Natural killer cell (primary cell): ENCODE data around the gene CREG1. TPM values are rescaled to one million over a fixed set of nuclear protein-coding genes. Genes with fewer than 3 reads are reported as not detected.

Experiments used
- ATAC-seq, 3 donors: fragments of 150-1000 bp in 2 of 3; fragments of 200-7000 bp in 1 of 3; cut with Tn5 transposase; 1 replicate in 1 of 3; 2 replicates in 2 of 3; pipeline ENCODE4 v1.10.0; 2021; ENCODE audit warnings: mild to moderate bottlenecking in 2 of 3, moderate library complexity in 2 of 3
- DNase-seq, 2 donors: peaks; one replicate each; pipeline versions ENCODE4 v3.0.0 to v3.0.0-alpha.2; 2013 to 2021; ENCODE audit warnings: mixed read lengths in 1 of 2
- H3K27ac ChIP-seq: one replicate; pipeline ENCODE4 v1.5.1; 2013; ENCODE audit warnings: mild to moderate bottlenecking, low read length
- H3K27me3 ChIP-seq: one replicate; pipeline ENCODE4 v1.6.1; 2013; ENCODE audit warnings: low read length; ENCODE audit not compliant: control insufficient read depth, insufficient read depth
- H3K36me3 ChIP-seq: one replicate; pipeline ENCODE4 v1.6.1; 2013; ENCODE audit warnings: low read length; ENCODE audit not compliant: control insufficient read depth, insufficient read depth
- H3K4me1 ChIP-seq: one replicate; pipeline ENCODE4 v1.6.1; 2013; ENCODE audit warnings: low read length; ENCODE audit not compliant: control insufficient read depth, insufficient read depth
- H3K4me3 ChIP-seq: one replicate; pipeline ENCODE4 v1.5.1; 2013; ENCODE audit warnings: low read length
- H3K9me3 ChIP-seq: one replicate; pipeline ENCODE4 v1.6.1; 2013; ENCODE audit warnings: low read length; ENCODE audit not compliant: control insufficient read depth, insufficient read depth
- H3K27ac Mint-ChIP-seq, 2 donors: one replicate each; pipeline ENCODE4 v1.8.0; 2022; ENCODE audit warnings: mild to moderate bottlenecking in 2 of 2, mixed read lengths in 2 of 2, moderate library complexity in 1 of 2
- H3K27me3 Mint-ChIP-seq, 2 donors: one replicate each; pipeline ENCODE4 v1.8.0; 2022; ENCODE audit warnings: low read depth in 2 of 2, mixed read lengths in 2 of 2
- H3K36me3 Mint-ChIP-seq: one replicate; pipeline ENCODE4 v1.8.0; 2022; ENCODE audit warnings: mixed read lengths
- H3K4me1 Mint-ChIP-seq, 2 donors: one replicate each; pipeline ENCODE4 v1.8.0; 2022; ENCODE audit warnings: mixed read lengths in 2 of 2
- H3K4me3 Mint-ChIP-seq: one replicate; pipeline ENCODE4 v1.8.0; 2022; ENCODE audit warnings: mild to moderate bottlenecking, moderate library complexity, mixed read lengths
- H3K9me3 Mint-ChIP-seq, 2 donors: one replicate each; pipeline ENCODE4 v1.8.0; 2022; ENCODE audit warnings: mixed read lengths in 2 of 2
- WGBS: methylation state at CpG from one replicate; pipeline ENCODE4 v1.1.7; 2013; ENCODE audit warnings: missing lambda C conversion rate; ENCODE audit not compliant: insufficient coverage; 5-methylcytosine and 5-hydroxymethylcytosine counted together
- intact Hi-C: fragments of 100-400 bp; cut with micrococcal nuclease; formaldehyde crosslinking; loops from one replicate; pipeline ENCODE4 v1.14.2; 2022
- total RNA-seq, 4 donors: library from RNA; stranded (reverse); fragments of 120-200 nt in 1 of 4; gene quantifications; one replicate each; pipeline versions ENCODE4 v1.2.3 to v1.2.4, GENCODE V29; 2013 to 2022
- TF ChIP-seq, protein P1 (sequence below): fragments of 200-600 bp; IDR thresholded peaks from one replicate; pipeline ENCODE4 v1.8.0; 2022; ENCODE audit warnings: antibody characterized with exemption

Gene CREG1
- total RNA-seq, 3 donors from 2014 or later (not counting 1 experiment from before 2014, with no cell fraction given) = 6.7 to 15.8 (median 8.9) TPM

DNA sequence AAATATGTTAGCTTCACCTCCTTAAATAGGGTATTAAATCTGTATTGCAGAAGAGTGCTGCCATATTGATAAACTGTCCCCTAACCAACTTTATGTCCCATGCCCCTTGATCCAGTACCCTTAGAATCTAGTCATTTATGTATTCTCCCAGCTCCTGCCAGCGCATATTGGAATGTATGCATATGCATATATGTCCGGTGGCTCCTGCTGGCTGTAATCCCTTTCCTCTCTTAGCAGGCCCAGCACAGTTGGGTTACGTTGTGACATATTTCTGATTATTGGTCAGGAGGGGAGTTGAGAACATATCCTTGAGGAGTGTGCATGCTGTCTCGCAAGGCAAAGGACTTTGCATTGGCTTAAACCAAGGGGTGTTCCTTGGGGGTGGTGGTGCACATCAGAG lies 29.2 kb upstream of the CREG1 start:
- Histone ChIP-seq H3K4me3 (no peak overlapping the region), H3K9me3 (no peaks in the 10 kb centered on the region), H3K36me3 (no peaks in the 10 kb centered on the region), H3K4me1 (no peaks in the 10 kb centered on the region), H3K27ac (no peak overlapping the region), H3K27me3 (no peaks in the 10 kb centered on the region)
- WGBS = 94% methylated on average over 4 of the region's 4 CpGs
- no peaks in the 10 kb centered on the region for H3K36me3 Mint-ChIP-seq
- no peak for DNase-seq
- H3K9me3 Mint-ChIP-seq = no peaks in the 10 kb centered on the region
- TF ChIP-seq, protein P1, sequence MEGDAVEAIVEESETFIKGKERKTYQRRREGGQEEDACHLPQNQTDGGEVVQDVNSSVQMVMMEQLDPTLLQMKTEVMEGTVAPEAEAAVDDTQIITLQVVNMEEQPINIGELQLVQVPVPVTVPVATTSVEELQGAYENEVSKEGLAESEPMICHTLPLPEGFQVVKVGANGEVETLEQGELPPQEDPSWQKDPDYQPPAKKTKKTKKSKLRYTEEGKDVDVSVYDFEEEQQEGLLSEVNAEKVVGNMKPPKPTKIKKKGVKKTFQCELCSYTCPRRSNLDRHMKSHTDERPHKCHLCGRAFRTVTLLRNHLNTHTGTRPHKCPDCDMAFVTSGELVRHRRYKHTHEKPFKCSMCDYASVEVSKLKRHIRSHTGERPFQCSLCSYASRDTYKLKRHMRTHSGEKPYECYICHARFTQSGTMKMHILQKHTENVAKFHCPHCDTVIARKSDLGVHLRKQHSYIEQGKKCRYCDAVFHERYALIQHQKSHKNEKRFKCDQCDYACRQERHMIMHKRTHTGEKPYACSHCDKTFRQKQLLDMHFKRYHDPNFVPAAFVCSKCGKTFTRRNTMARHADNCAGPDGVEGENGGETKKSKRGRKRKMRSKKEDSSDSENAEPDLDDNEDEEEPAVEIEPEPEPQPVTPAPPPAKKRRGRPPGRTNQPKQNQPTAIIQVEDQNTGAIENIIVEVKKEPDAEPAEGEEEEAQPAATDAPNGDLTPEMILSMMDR = no peak
- H3K27ac Mint-ChIP-seq = no peak overlapping the region
- H3K27me3 Mint-ChIP-seq = peaks cover 5 to 6% of the 10 kb centered on the region in 2 donors
- intact Hi-C loops = no loop called here
- peaks cover 7 to 8% of the 10 kb centered on the region in 2 donors for H3K4me1 Mint-ChIP-seq
- no peak for ATAC-seq
- H3K4me3 Mint-ChIP-seq = no peak overlapping the region

DNA sequence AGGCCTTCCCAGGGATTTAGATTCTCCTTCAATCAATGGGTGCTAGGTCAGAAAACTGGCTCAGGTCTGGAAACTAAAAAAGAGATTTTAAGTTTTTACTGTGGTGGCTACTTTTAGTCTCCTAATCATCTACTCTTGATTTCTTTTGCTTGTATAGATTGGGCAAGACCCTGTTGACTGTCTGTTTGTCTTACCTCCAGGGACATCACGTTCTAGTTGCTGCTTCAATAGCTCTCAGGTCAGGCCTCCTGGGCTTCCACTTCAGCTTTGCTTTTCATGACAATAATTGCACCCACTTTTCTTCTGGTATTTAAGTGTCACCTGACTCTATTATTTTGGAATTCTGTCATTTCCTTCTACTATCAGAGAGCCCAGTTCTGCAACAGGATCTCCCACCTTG lies 28.5 kb upstream of the CREG1 start:
- H3K27me3 ChIP-seq = no peaks in the 10 kb centered on the region
- WGBS = 92% methylated on average over 1 of the region's 1 CpG
- H3K36me3 Mint-ChIP-seq = no peaks in the 10 kb centered on the region
- peaks cover 6 to 11% of the 10 kb centered on the region in 2 donors for H3K27me3 Mint-ChIP-seq
- no peak for DNase-seq
- no peaks in the 10 kb centered on the region for H3K4me1 ChIP-seq
- no peak overlapping the region for H3K27ac Mint-ChIP-seq
- intact Hi-C loops = no loop called here
- peaks cover under 1 to 1% of the 10 kb centered on the region in 2 donors for H3K4me1 Mint-ChIP-seq
- TF ChIP-seq, protein P1 = no peak
- no peaks in the 10 kb centered on the region for H3K36me3 ChIP-seq
- no peak overlapping the region for H3K4me3 ChIP-seq
- H3K27ac ChIP-seq = no peak overlapping the region
- H3K4me3 Mint-ChIP-seq = no peak overlapping the region
- no peaks in the 10 kb centered on the region for H3K9me3 Mint-ChIP-seq
- H3K9me3 ChIP-seq = no peaks in the 10 kb centered on the region
- ATAC-seq = no peak

DNA sequence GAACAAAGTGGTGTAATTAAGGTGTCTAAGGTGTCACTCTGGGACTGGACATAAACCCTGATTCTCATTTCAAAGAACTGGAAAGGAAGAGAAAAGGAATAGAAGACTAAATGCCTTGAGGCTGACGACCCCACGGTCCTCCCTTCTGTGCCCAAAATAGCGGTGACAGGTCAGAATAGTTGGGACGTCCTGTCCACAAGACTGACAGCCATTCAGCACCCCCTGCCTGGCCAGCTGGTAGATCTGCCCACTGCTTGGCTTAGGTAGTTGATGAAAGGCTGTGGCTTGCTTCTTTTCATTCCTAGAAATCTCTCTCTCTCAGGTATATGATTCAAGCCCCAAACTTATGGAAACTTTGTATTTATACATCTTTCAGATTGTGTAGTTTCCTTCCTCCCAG lies 26.4 kb upstream of the CREG1 start:
- no peaks in the 10 kb centered on the region for H3K36me3 ChIP-seq
- H3K27ac ChIP-seq = no peak overlapping the region
- no peak overlapping the region for H3K4me3 Mint-ChIP-seq
- TF ChIP-seq, protein P1 = no peak
- no peaks in the 10 kb centered on the region for H3K4me1 Mint-ChIP-seq
- no peaks in the 10 kb centered on the region for H3K4me1 ChIP-seq
- no peaks in the 10 kb centered on the region for H3K9me3 Mint-ChIP-seq
- intact Hi-C loops = no loop called here
- no peaks in the 10 kb centered on the region for H3K36me3 Mint-ChIP-seq
- no peak overlapping the region for H3K27ac Mint-ChIP-seq
- H3K27me3 Mint-ChIP-seq = peaks cover 13 to 23% of the 10 kb centered on the region in 2 donors
- no peak overlapping the region for H3K4me3 ChIP-seq
- no peaks in the 10 kb centered on the region for H3K9me3 ChIP-seq
- ATAC-seq = no peak
- no peaks in the 10 kb centered on the region for H3K27me3 ChIP-seq
- WGBS = 91% methylated on average over 4 of the region's 4 CpGs
- no peak for DNase-seq

DNA sequence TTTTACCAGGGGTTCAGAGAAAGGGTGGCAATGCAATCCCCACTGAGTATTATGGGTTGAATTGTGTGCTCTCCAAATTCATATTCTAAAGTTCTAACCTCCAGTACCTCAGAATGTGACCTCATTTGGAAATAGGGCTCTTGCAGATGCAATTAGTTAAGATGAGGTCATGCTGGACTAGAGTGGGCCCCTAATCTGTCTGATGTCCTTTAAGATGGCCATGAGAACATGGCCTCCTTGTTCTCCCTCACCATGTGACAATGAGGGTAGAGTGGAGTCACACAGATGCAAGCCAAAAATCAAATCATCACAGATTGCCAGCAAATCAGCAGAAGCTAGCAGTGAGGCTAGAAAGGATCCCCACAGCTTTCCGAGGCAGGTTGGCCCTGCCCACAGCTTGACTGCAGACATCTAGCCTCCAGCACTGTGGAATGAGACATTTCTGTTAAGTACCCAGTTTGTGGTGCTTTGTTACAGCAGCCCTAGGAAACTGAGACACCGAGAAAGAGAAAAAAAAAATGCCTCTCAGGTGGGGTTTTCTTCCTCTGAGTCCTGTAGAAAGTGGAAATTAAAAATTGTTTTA lies 25.5 kb upstream of the CREG1 start:
- H3K36me3 ChIP-seq = no peaks in the 10 kb centered on the region
- H3K9me3 ChIP-seq = no peaks in the 10 kb centered on the region
- 97% methylated on average over 2 of the region's 2 CpGs for WGBS
- no peak overlapping the region for H3K27ac ChIP-seq
- H3K4me1 Mint-ChIP-seq = no peaks in the 10 kb centered on the region
- ATAC-seq (no peak), DNase-seq (no peak)
- H3K27ac Mint-ChIP-seq = no peak overlapping the region
- TF ChIP-seq, protein P1 = no peak
- H3K4me3 Mint-ChIP-seq = no peak overlapping the region
- H3K9me3 Mint-ChIP-seq = no peaks in the 10 kb centered on the region
- no peak overlapping the region for H3K4me3 ChIP-seq
- no peaks in the 10 kb centered on the region for H3K36me3 Mint-ChIP-seq
- H3K4me1 ChIP-seq = no peaks in the 10 kb centered on the region
- intact Hi-C loops = no loop called here
- H3K27me3 ChIP-seq = no peaks in the 10 kb centered on the region
- H3K27me3 Mint-ChIP-seq = peaks cover 13 to 23% of the 10 kb centered on the region in 2 donors
